Calu3 (cell line): ENCODE measurements around the gene TASP1. TPM values are rescaled to one million over a fixed set of nuclear protein-coding genes. Genes with fewer than 3 reads are reported as not detected.

Experiments used
- BruUV-seq: library from RNA; stranded (reverse); fragments of 400-500 nt; replicated peaks from 2 replicates; lab custom pipeline; 2021; lab: Mats Ljungman, UMichigan
- CTCF ChIA-PET: fragments of 300-600 bp; sonication (Branson Sonifier 250); formaldehyde crosslinking; loops from one replicate; lab custom pipeline; 2022; ENCODE audit warnings: antibody characterized with exemption; lab: Charles Lee
- DNase-seq: peaks from one replicate; pipeline ENCODE4 v3.0.0; 2022
- H3K27ac Mint-ChIP-seq: one replicate; pipeline ENCODE4 v1.8.0; 2022; ENCODE audit warnings: mixed read lengths; ENCODE audit not compliant: unreplicated experiment
- H3K27me3 Mint-ChIP-seq: one replicate; pipeline ENCODE4 v1.8.0; 2022; ENCODE audit warnings: mixed read lengths; ENCODE audit not compliant: unreplicated experiment
- H3K36me3 Mint-ChIP-seq: one replicate; pipeline ENCODE4 v1.8.0; 2022; ENCODE audit warnings: mild to moderate bottlenecking, moderate library complexity, mixed read lengths; ENCODE audit not compliant: insufficient read depth, unreplicated experiment
- H3K4me1 Mint-ChIP-seq: one replicate; pipeline ENCODE4 v1.8.0; 2022; ENCODE audit warnings: mild to moderate bottlenecking, low read depth, mixed read lengths; ENCODE audit not compliant: unreplicated experiment
- H3K4me3 Mint-ChIP-seq: one replicate; pipeline ENCODE4 v1.8.0; 2022; ENCODE audit warnings: mild to moderate bottlenecking, low read depth, moderate library complexity, mixed read lengths; ENCODE audit not compliant: unreplicated experiment
- H3K9me3 Mint-ChIP-seq: one replicate; pipeline ENCODE4 v1.8.0; 2022; ENCODE audit warnings: low read depth, mixed read lengths; ENCODE audit not compliant: unreplicated experiment
- CTCF ChIP-seq: fragments of 200-600 bp; IDR thresholded peaks from one replicate; pipeline ENCODE4 v1.8.0; 2022; ENCODE audit warnings: antibody characterized with exemption; ENCODE audit not compliant: unreplicated experiment
- intact Hi-C: fragments of 100-400 bp; cut with micrococcal nuclease; formaldehyde crosslinking; loops from one replicate; pipeline ENCODE4 v1.10.0; 2022; ENCODE audit not compliant: unreplicated experiment
- total RNA-seq: library from RNA; stranded (reverse); gene quantifications from 2 replicates; pipeline ENCODE4 v1.2.3, GENCODE V29; 2022

Gene TASP1
- total RNA-seq, 1 experiment from 2014 or later, result 20.0 TPM

GRCh38 chr20:13412806-13413445, 225.8 kb downstream of the TASP1 start:
- no peak for TF ChIP-seq CTCF
- no peak for DNase-seq
- H3K4me1 Mint-ChIP-seq, result no peaks in the 10 kb centered on the region
- CTCF ChIA-PET, result interaction anchor here (1.5 kb wide), 1 partner anchor 134 kb away, joined by 3 read pairs; no protein-coding TSS in a partner anchor
- BruUV-seq, result no TSS peak
- H3K4me3 Mint-ChIP-seq, result no peak overlapping the region
- intact Hi-C loops, result no loop called here
- H3K36me3 Mint-ChIP-seq, result no peaks in the 10 kb centered on the region
- H3K9me3 Mint-ChIP-seq, result peaks cover 2% of the 10 kb centered on the region
- H3K27ac Mint-ChIP-seq, result no peak overlapping the region
- no peaks in the 10 kb centered on the region for H3K27me3 Mint-ChIP-seq

GRCh38 chr20:13404293-13404692, 234.4 kb downstream of the TASP1 start:
- no TSS peak for BruUV-seq
- Mint-ChIP-seq H3K27ac (no peak overlapping the region), H3K36me3 (no peaks in the 10 kb centered on the region), H3K4me1 (no peaks in the 10 kb centered on the region), H3K4me3 (no peak overlapping the region), H3K9me3 (no peaks in the 10 kb centered on the region), H3K27me3 (no peaks in the 10 kb centered on the region)
- intact Hi-C loops, result no loop called here
- DNase-seq, result no peak
- TF ChIP-seq CTCF, result no peak
- CTCF ChIA-PET, result no interaction called here

GRCh38 chr20:13403453-13403852, 235.3 kb downstream of the TASP1 start:
- Mint-ChIP-seq H3K4me3 (no peak overlapping the region), H3K36me3 (no peaks in the 10 kb centered on the region), H3K9me3 (no peaks in the 10 kb centered on the region), H3K27me3 (no peaks in the 10 kb centered on the region), H3K4me1 (no peaks in the 10 kb centered on the region), H3K27ac (no peak overlapping the region)
- intact Hi-C loops, result no loop called here
- BruUV-seq, result no TSS peak
- no peak for TF ChIP-seq CTCF
- DNase-seq, result no peak
- CTCF ChIA-PET, result no interaction called here

- BruUV-seq, result no TSS peak
- Mint-ChIP-seq H3K36me3 (no peaks in the 10 kb centered on the region), H3K4me1 (no peaks in the 10 kb centered on the region), H3K27me3 (no peaks in the 10 kb centered on the region), H3K9me3 (no peaks in the 10 kb centered on the region), H3K4me3 (no peak overlapping the region), H3K27ac (no peak overlapping the region)
- CTCF ChIA-PET, result no interaction called here
- TF ChIP-seq CTCF, result no peak
- no peak for DNase-seq
- intact Hi-C loops, result no loop called here
Measured at GRCh38 chr20:13402986-13403385, 235.7 kb downstream of the TASP1 start.
